Loucy (cell line): Measurements from ENCODE around the gene MYT1.

Experiments used
- EZH2phosphoT487 ChIP-seq: fragments of 200-600 bp; IDR thresholded peaks from 2 replicates; pipeline ENCODE4 v1.6.1; 2018; ENCODE audit warnings: antibody characterized with exemption, mild to moderate bottlenecking, moderate library complexity, borderline replicate concordance
- TF ChIP-seq, protein P1 (sequence below): fragments of 200-600 bp; sonication (generic); conservative IDR thresholded peaks from 2 replicates; pipeline ENCODE4 v1.5.1; 2014; ENCODE audit warnings: mild to moderate bottlenecking, antibody characterized with exemption, low read length

GRCh38 chr20:64177787-64178186 is 13.5 kb downstream of the MYT1 start:
- TF ChIP-seq, protein P1, sequence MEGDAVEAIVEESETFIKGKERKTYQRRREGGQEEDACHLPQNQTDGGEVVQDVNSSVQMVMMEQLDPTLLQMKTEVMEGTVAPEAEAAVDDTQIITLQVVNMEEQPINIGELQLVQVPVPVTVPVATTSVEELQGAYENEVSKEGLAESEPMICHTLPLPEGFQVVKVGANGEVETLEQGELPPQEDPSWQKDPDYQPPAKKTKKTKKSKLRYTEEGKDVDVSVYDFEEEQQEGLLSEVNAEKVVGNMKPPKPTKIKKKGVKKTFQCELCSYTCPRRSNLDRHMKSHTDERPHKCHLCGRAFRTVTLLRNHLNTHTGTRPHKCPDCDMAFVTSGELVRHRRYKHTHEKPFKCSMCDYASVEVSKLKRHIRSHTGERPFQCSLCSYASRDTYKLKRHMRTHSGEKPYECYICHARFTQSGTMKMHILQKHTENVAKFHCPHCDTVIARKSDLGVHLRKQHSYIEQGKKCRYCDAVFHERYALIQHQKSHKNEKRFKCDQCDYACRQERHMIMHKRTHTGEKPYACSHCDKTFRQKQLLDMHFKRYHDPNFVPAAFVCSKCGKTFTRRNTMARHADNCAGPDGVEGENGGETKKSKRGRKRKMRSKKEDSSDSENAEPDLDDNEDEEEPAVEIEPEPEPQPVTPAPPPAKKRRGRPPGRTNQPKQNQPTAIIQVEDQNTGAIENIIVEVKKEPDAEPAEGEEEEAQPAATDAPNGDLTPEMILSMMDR, result no peak
- TF ChIP-seq EZH2phosphoT487, result no peak
